Chondrocyte (in vitro differentiated cells): ENCODE data around the gene WNK1. TPM values are rescaled to one million over a fixed set of nuclear protein-coding genes. Genes with fewer than 3 reads are reported as not detected.

ENCODE experiments used
- DNase-seq: peaks from one replicate; pipeline ENCODE4 v3.0.0; 2021; ENCODE audit warnings: mixed read lengths, low spot score
- H3K27ac Mint-ChIP-seq: one replicate; pipeline ENCODE4 v1.8.0; 2021; ENCODE audit warnings: mild to moderate bottlenecking, moderate library complexity, mixed read lengths; ENCODE audit not compliant: unreplicated experiment
- H3K27me3 Mint-ChIP-seq: 2 replicates; pipeline ENCODE4 v1.8.0; 2021; ENCODE audit warnings: low read depth, mixed read lengths
- H3K36me3 Mint-ChIP-seq: 2 replicates; pipeline ENCODE4 v1.8.0; 2021; ENCODE audit warnings: low read depth, mixed read lengths
- H3K4me1 Mint-ChIP-seq: 2 replicates; pipeline ENCODE4 v1.8.0; 2021; ENCODE audit warnings: low read depth, mild to moderate bottlenecking, mixed read lengths
- H3K4me3 Mint-ChIP-seq: one replicate; pipeline ENCODE4 v1.8.0; 2021; ENCODE audit warnings: mild to moderate bottlenecking, moderate library complexity, mixed read lengths; ENCODE audit not compliant: unreplicated experiment
- H3K9me3 Mint-ChIP-seq: 2 replicates; pipeline ENCODE4 v1.8.0; 2021; ENCODE audit warnings: low read depth, mixed read lengths
- CTCF ChIP-seq: fragments of 200-600 bp; sonication (generic); IDR thresholded peaks from 2 replicates; pipeline ENCODE4 v1.5.0; 2021; ENCODE audit warnings: antibody characterized with exemption, mild to moderate bottlenecking, moderate library complexity
- total RNA-seq: library from RNA; stranded (reverse); gene quantifications from 3 replicates; pipeline ENCODE4 v1.2.1, GENCODE V29; 2021

WNK1 gene
- total RNA-seq, 1 donor from 2014 or later, result 163 TPM

DNA sequence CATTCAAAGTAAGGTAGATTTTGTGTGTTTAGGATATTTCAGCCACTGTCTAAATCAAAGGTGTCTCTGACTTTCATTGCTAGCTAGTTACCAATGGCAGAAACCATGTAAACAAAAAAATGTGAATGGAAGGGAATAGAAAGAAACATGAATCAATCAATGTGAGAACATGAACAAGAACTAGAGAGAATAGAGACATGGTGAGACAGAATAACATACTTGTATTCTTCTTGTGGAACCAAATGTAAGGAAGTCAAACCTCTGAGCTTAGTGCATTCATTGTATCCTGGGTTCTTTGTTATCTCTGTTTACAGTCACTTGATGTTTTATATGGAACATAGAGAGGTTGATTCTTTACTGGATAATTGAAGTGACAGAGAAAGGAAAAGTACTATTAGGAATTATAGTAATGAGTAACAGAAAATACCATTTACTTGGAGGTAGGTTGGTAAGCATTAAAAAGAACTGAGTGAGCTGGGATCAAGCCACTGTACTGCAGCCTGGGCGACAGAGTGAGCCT, 2.6 kb upstream of the WNK1 start:
- Mint-ChIP-seq H3K27me3 (no peaks in the 10 kb centered on the region), H3K9me3 (no peaks in the 10 kb centered on the region), H3K4me3 (no peak overlapping the region), H3K4me1 (peaks cover 6% of the 10 kb centered on the region), H3K36me3 (no peaks in the 10 kb centered on the region), H3K27ac (no peak overlapping the region)
- no peak for TF ChIP-seq CTCF
- no peak for DNase-seq

GRCh38 chr12:750366-751191, 1.8 kb upstream of the WNK1 start:
- H3K9me3 Mint-ChIP-seq, result no peaks in the 10 kb centered on the region
- DNase-seq, result no peak
- TF ChIP-seq CTCF, result no peak
- H3K27ac Mint-ChIP-seq, result no peak overlapping the region
- H3K4me1 Mint-ChIP-seq, result peaks cover 7% of the 10 kb centered on the region
- H3K27me3 Mint-ChIP-seq, result no peaks in the 10 kb centered on the region
- H3K36me3 Mint-ChIP-seq, result no peaks in the 10 kb centered on the region
- H3K4me3 Mint-ChIP-seq, result no peak overlapping the region

- Mint-ChIP-seq H3K4me3 (no peak overlapping the region), H3K27ac (no peak overlapping the region), H3K36me3 (no peaks in the 10 kb centered on the region), H3K27me3 (no peaks in the 10 kb centered on the region), H3K9me3 (no peaks in the 10 kb centered on the region), H3K4me1 (peaks cover 15% of the 10 kb centered on the region)
- TF ChIP-seq CTCF, result peak; percentile 92
- DNase-seq, result peak; percentile 96
Measured at GRCh38 chr12:751192-751998, 984 bp upstream of the WNK1 start.

DNA sequence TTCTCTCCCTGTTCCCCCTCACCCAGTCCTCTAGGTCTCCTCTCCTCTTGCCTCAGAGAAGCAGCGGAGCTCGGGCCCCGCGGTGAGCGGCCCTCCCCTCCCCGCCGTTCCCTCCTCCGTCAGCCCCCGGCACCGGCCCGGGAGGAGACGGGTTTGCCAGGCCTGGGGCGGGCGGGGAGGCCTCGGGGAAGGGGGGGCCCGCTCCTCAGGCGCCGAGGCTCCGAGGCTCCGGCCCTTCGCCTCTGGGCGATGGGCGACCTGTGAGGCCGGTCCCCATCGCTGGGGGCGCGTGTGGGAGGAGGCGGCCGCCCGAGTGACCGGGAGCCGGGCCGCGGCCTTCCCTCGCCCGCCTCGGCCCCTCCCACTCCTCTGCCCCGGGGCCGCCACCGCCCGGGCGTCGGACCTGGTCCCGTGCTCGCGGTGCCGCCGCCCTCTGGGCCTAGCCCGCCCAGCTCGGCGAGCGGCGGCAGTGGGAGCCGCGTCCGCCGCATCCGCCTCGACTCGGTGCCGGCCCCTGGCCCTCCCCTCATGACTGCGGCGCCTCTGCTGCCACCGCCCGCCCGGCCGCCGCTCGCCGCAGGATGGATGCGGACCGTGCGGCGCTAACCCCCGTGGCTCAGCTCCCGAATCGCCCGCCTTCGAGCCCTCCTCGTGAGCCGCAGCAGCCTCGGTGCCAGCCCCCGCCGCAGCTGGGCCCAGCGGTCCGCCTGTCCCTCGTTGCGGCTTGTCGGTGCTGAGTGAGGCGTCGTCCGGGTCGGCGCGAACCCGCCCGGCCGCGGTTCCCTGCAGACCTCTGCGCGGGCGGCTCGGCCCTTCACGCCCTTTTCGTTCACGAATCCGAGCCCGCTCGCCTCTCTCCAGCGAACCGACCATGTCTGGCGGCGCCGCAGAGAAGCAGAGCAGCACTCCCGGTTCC, 574 bp downstream of the WNK1 start:
- no peaks in the 10 kb centered on the region for H3K9me3 Mint-ChIP-seq
- peak; percentile 53 for TF ChIP-seq CTCF
- peak overlapping the region; percentile 89 for H3K4me3 Mint-ChIP-seq
- no peak for DNase-seq
- H3K27me3 Mint-ChIP-seq, result no peaks in the 10 kb centered on the region
- peaks cover 29% of the 10 kb centered on the region for H3K4me1 Mint-ChIP-seq
- no peaks in the 10 kb centered on the region for H3K36me3 Mint-ChIP-seq
- H3K27ac Mint-ChIP-seq, result peak overlapping the region; percentile 91
